Raji (cell line): ENCODE data around the gene DNAJA4.

Source experiments
- POLR2A ChIP-seq: IDR thresholded peaks from 2 replicates; pipeline ENCODE4 v1.6.1; 2011; ENCODE audit warnings: low read depth, low read length, control low read depth; ENCODE audit not compliant: insufficient read depth

Gene DNAJA4

GRCh38 chr15:78264304-78265136 is at the start of gene DNAJA4:
Gene DNAJA4, plus strand, starts transcription at chr15:78264562. Its CDS starts 202 bp downstream, at chr15:78264764.
- TF ChIP-seq POLR2A = no peak

DNA sequence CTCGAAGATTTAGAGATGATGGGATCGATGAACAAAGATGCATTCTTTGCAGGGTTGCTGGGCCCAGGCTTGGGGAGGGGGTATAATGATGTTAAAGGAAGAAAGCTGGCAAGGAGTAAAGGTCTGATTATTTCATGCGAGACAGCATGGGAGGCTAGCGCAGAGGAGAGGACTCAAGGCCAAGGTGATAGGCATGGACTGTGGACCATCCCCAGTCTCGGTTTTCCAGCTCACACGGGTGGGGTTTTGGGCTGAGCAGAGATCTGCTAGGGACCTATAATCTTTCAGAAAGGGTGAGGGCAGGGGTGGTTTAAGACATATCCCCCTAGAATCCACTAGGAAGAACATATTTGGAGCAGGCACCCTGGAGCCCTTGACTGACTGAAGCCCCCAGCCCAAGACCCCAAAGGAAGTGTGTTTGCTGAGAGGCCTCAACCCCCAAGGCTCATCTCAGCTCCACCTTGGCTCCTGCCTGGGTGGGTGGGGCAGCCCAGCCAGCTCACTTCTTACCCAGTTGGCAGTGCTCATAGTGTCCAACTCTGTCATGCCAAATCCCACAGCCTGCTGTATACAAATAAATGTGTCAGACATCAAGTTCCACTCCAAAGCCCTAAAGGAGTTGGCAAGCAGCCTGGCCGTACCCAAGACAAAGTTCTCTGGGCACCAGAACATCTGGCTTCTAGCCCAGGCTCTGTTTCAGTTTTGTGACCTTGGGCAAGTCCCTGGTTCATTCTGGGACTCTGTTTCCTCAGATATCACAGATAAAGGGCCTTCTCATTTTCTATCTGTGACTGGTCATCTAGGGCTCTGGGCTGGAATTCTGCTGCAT is 47.9 kb upstream of the DNAJA4 start:
- no peak for TF ChIP-seq POLR2A

DNA sequence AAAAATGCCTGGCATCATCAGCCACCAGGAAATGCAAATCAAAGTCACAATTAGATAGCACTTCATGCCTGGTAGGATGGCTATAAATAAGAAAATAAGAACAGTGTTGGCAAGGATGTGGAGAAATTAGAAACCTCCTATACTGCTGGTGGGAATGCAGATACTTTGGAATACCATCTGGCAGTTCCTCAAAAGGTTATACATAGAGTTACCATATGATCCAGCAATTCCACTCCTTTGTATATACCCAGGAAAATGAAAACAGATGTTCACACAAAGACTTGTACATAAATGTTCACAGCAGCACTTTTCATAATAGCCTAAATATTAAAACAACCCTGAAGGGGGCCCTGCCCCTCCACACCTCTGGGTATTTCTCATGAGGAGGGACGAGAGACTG is 43.6 kb upstream of the DNAJA4 start:
- no peak for TF ChIP-seq POLR2A

- no peak for TF ChIP-seq POLR2A
Observed at GRCh38 chr15:78222745-78223395, 41.5 kb upstream of the DNAJA4 start.

DNA sequence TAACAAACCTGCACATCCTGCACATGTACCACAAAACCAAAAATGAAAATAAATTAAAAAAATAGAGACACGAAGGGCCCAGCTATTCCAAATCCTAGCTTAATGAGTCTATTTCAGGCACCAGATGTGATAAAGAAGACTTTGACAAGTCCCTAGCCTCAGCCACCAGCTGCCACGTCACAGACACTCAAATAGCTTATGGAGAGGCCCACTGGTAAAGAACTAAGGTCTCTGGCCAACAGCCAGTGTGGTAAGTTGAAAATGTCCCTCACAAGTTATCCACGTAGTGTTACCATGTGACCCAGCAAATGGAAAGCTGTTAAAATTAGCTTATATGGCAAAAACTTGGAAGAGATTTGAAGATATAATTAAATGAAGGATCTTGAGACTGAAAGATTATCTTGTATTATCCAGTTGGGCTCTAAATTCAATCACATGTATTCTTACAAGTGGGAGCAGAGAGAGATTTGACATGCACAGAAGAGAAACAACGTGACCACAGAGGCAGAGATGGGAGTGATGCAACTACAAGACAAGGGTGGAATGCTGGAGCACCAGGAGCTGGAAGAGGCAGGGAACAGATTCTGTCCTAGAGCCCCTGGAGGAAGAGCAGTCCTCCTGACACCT is 40.9 kb upstream of the DNAJA4 start:
- no peak for TF ChIP-seq POLR2A

GRCh38 chr15:78224023-78224411 is 40.3 kb upstream of the DNAJA4 start:
- no peak for TF ChIP-seq POLR2A

GRCh38 chr15:78225783-78226541 is 38.4 kb upstream of the DNAJA4 start:
- TF ChIP-seq POLR2A = no peak

DNA sequence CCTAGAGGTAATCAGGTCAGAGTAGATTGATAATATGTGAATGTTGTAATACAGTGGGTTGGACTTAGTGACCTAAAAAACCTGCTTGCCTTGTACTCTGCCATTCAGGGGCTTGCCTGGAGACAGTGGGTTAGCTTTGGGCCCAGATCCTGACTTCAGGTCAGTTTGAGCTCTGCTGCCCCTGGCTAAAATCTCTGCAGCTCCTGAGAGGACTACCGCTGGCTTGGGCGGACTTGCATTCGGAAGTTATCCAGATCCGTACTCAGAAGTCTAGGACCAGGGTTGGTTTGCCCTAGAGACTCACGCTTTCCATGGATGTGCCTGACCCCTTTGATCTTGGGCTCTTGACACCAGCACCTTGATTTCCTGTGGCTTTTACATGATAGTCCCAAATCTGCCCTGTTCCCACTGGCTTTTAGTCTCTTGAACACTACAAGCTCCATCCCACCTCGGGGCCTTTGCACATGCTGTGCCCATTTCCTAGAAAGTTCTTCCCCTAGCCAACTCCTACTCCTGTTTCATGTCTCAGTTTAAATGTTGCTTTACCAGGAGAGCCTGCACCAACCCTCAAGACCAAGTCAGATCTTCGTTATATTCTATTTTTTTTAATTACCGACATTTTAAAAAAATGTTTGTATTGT is 35.9 kb upstream of the DNAJA4 start:
- TF ChIP-seq POLR2A = no peak

- no peak for TF ChIP-seq POLR2A
Observed at GRCh38 chr15:78229431-78230406, 34.6 kb upstream of the DNAJA4 start.

GRCh38 chr15:78232951-78233350 is 31.4 kb upstream of the DNAJA4 start:
- TF ChIP-seq POLR2A = no peak

GRCh38 chr15:78233496-78233895 is 30.9 kb upstream of the DNAJA4 start:
- no peak for TF ChIP-seq POLR2A

DNA sequence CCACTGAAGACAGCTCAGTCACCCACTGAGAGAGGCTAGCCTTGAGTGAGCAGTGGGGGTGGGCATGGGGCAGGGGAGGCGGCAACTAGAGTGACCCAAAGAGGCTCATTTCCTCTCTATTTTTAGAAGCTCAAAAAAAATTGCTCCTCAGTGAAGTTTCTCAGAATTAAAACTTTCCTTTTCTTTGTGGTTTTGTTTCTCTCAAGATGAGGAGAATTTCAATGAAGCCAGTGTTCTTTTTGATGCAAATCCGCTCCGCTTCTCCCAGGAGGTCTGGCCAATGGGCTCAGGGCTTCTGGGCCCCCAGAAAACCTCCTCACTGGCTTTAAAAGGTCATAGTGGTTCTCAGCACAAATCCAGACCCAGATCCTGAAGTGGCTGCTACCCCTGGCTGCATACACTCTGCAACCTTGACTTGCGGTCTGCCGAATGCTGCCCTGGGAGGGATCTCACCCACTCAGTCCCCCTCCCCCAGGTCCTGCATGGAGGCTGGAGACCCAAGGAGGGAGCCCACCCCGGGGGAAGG is 29.8 kb upstream of the DNAJA4 start, which contains the start of gene ACSBG1:
Gene ACSBG1 (minus strand): TSS at position 51 of the 526 bp plus-strand sequence. CDS start 64 bp downstream, outside the sequence.
- no peak for TF ChIP-seq POLR2A
